Measurements from ENCODE around the gene PDE4D. TPM values are rescaled to one million over a fixed set of nuclear protein-coding genes. Genes with fewer than 3 reads are reported as not detected.

Gene PDE4D
- total RNA-seq, 1 experiment from 2014 or later = 6.5 TPM

- intact Hi-C loops (cut with micrococcal nuclease; ENCODE audit: unreplicated experiment) = no loop called here
- Histone ChIP-seq H3K27ac (ENCODE audit: low read depth, low read length, poor library complexity, severe bottlenecking) (no peak overlapping the region), H3K36me3 (ENCODE audit: insufficient read depth, low read length, poor library complexity, severe bottlenecking) (no peaks in the 10 kb centered on the region), H3K27me3 (replicated peaks; ENCODE audit: insufficient read depth, low read depth, low read length, poor library complexity) (peaks cover 2% of the 10 kb centered on the region), H3K9me3 (ENCODE audit: low read depth, low read length, poor library complexity, severe bottlenecking) (no peaks in the 10 kb centered on the region), H3K4me1 (ENCODE audit: insufficient read depth, low read length, poor library complexity, severe bottlenecking) (no peaks in the 10 kb centered on the region), H3K4me3 (ENCODE audit: low read depth, low read length, poor library complexity, severe bottlenecking) (no peak overlapping the region)
- CTCF ChIA-PET = no interaction called here
- TF ChIP-seq EZH2 (IDR thresholded peaks at IDR 0.05; ENCODE audit: borderline replicate concordance, low read depth, low read length, poor library complexity, severe bottlenecking) (no peak), CTCF (conservative IDR thresholded peaks at IDR 0.05; ENCODE audit: low read depth, low read length) (no peak)
- no peak for DNase-seq (ENCODE audit: low spot score)
- POLR2A ChIA-PET (ENCODE audit: low non-redundant PET) = no interaction called here
- BruUV-seq (replicated peaks) = no TSS peak
Observed at GRCh38 chr5:59267033-59267432, 626.5 kb downstream of the PDE4D start.

- Histone ChIP-seq H3K4me3 (ENCODE audit: low read depth, low read length, poor library complexity, severe bottlenecking) (no peak overlapping the region), H3K27ac (ENCODE audit: low read depth, low read length, poor library complexity, severe bottlenecking) (no peak overlapping the region), H3K27me3 (replicated peaks; ENCODE audit: insufficient read depth, low read depth, low read length, poor library complexity) (peaks cover 2% of the 10 kb centered on the region), H3K36me3 (ENCODE audit: insufficient read depth, low read length, poor library complexity, severe bottlenecking) (no peaks in the 10 kb centered on the region), H3K9me3 (ENCODE audit: low read depth, low read length, poor library complexity, severe bottlenecking) (no peaks in the 10 kb centered on the region), H3K4me1 (ENCODE audit: insufficient read depth, low read length, poor library complexity, severe bottlenecking) (no peaks in the 10 kb centered on the region)
- POLR2A ChIA-PET (ENCODE audit: low non-redundant PET) = no interaction called here
- no peak for TF ChIP-seq EZH2 (IDR thresholded peaks at IDR 0.05; ENCODE audit: borderline replicate concordance, low read depth, low read length, poor library complexity, severe bottlenecking)
- TF ChIP-seq CTCF (conservative IDR thresholded peaks at IDR 0.05; ENCODE audit: low read depth, low read length) = no peak
- BruUV-seq (replicated peaks) = no TSS peak
- CTCF ChIA-PET = no interaction called here
- intact Hi-C loops (cut with micrococcal nuclease; ENCODE audit: unreplicated experiment) = no loop called here
- DNase-seq (ENCODE audit: low spot score) = no peak
Observed at GRCh38 chr5:59266410-59266809, 627.1 kb downstream of the PDE4D start.

- Histone ChIP-seq H3K4me3 (ENCODE audit: low read depth, low read length, poor library complexity, severe bottlenecking) (no peak overlapping the region), H3K9me3 (ENCODE audit: low read depth, low read length, poor library complexity, severe bottlenecking) (no peaks in the 10 kb centered on the region), H3K27me3 (replicated peaks; ENCODE audit: insufficient read depth, low read depth, low read length, poor library complexity) (peaks cover 2% of the 10 kb centered on the region), H3K4me1 (ENCODE audit: insufficient read depth, low read length, poor library complexity, severe bottlenecking) (no peaks in the 10 kb centered on the region), H3K27ac (ENCODE audit: low read depth, low read length, poor library complexity, severe bottlenecking) (no peak overlapping the region), H3K36me3 (ENCODE audit: insufficient read depth, low read length, poor library complexity, severe bottlenecking) (no peaks in the 10 kb centered on the region)
- no peak for TF ChIP-seq EZH2 (IDR thresholded peaks at IDR 0.05; ENCODE audit: borderline replicate concordance, low read depth, low read length, poor library complexity, severe bottlenecking)
- TF ChIP-seq CTCF (conservative IDR thresholded peaks at IDR 0.05; ENCODE audit: low read depth, low read length) = no peak
- ChIA-PET POLR2A (ENCODE audit: low non-redundant PET) (no interaction called here), CTCF (no interaction called here)
- no TSS peak for BruUV-seq (replicated peaks)
- no peak for DNase-seq (ENCODE audit: low spot score)
- intact Hi-C loops (cut with micrococcal nuclease; ENCODE audit: unreplicated experiment) = no loop called here
Observed at GRCh38 chr5:59264639-59265245, 628.8 kb downstream of the PDE4D start.
